HFFc6 (cell line): ENCODE results near the gene USB1. TPM values are rescaled to one million over a fixed set of nuclear protein-coding genes. Genes with fewer than 3 reads are reported as not detected.

Source experiments
- DNase-seq: peaks from one replicate; pipeline ENCODE4 v3.0.0-alpha.2; 2018
- H3K27ac Mint-ChIP-seq: 2 replicates; pipeline ENCODE4 v1.8.0; 2020; ENCODE audit warnings: mild to moderate bottlenecking, mixed read lengths
- H3K27me3 Mint-ChIP-seq: 2 replicates; pipeline ENCODE4 v1.8.0; 2021; ENCODE audit warnings: mild to moderate bottlenecking, moderate library complexity, mixed read lengths; ENCODE audit not compliant: insufficient read depth
- H3K36me3 Mint-ChIP-seq: 2 replicates; pipeline ENCODE4 v1.8.0; 2021; ENCODE audit warnings: low read depth, mixed read lengths
- H3K4me1 Mint-ChIP-seq: 2 replicates; pipeline ENCODE4 v1.8.0; 2020; ENCODE audit warnings: low read depth, mixed read lengths
- H3K4me3 Mint-ChIP-seq: 2 replicates; pipeline ENCODE4 v1.8.0; 2020; ENCODE audit warnings: mild to moderate bottlenecking, moderate library complexity, mixed read lengths
- H3K9me3 Mint-ChIP-seq: 2 replicates; pipeline ENCODE4 v1.8.0; 2020; ENCODE audit warnings: mild to moderate bottlenecking, mixed read lengths
- CTCF ChIP-seq: fragments of 200-600 bp; sonication (generic); IDR thresholded peaks from 2 replicates; pipeline ENCODE4 v1.5.0; 2021; ENCODE audit warnings: antibody characterized with exemption, mild to moderate bottlenecking
- total RNA-seq, 6 experiments: library from RNA; stranded (reverse); fragmentation: NEBNext Ultra II Directional; extraction: Animal tissue kit (Norgen Biotek cat#: 25700); gene quantifications; 2 replicates in 1 of 6; 3 replicates in 5 of 6; pipeline ENCODE4 v1.2.3, GENCODE V29; 2021

USB1 gene
- total RNA-seq, 6 experiments from 2014 or later, result 62.9 to 88.3 (median 76.3) TPM

- no peak overlapping the region for H3K4me3 Mint-ChIP-seq
- no peak overlapping the region for H3K27ac Mint-ChIP-seq
- no peaks in the 10 kb centered on the region for H3K36me3 Mint-ChIP-seq
- no peaks in the 10 kb centered on the region for H3K9me3 Mint-ChIP-seq
- no peak for TF ChIP-seq CTCF
- no peak for DNase-seq
- H3K4me1 Mint-ChIP-seq, result no peaks in the 10 kb centered on the region
- peaks cover 30% of the 10 kb centered on the region for H3K27me3 Mint-ChIP-seq
Measured at GRCh38 chr16:57956924-57957672, 44.1 kb upstream of the USB1 start.

GRCh38 chr16:57957673-57958392 is 43.4 kb upstream of the USB1 start:
- H3K4me3 Mint-ChIP-seq, result no peak overlapping the region
- peaks cover 38% of the 10 kb centered on the region for H3K27me3 Mint-ChIP-seq
- no peaks in the 10 kb centered on the region for H3K4me1 Mint-ChIP-seq
- no peaks in the 10 kb centered on the region for H3K9me3 Mint-ChIP-seq
- DNase-seq, result no peak
- no peak overlapping the region for H3K27ac Mint-ChIP-seq
- TF ChIP-seq CTCF, result no peak; the same call in 1 of the 2 replicates
- no peaks in the 10 kb centered on the region for H3K36me3 Mint-ChIP-seq

GRCh38 chr16:57958544-57958943 is 42.7 kb upstream of the USB1 start:
- no peaks in the 10 kb centered on the region for H3K36me3 Mint-ChIP-seq
- H3K4me1 Mint-ChIP-seq, result no peaks in the 10 kb centered on the region
- H3K4me3 Mint-ChIP-seq, result no peak overlapping the region
- no peaks in the 10 kb centered on the region for H3K9me3 Mint-ChIP-seq
- no peak overlapping the region for H3K27ac Mint-ChIP-seq
- peaks cover 43% of the 10 kb centered on the region for H3K27me3 Mint-ChIP-seq
- DNase-seq, result no peak
- TF ChIP-seq CTCF, result no peak

GRCh38 chr16:57959121-57959520 is 42.1 kb upstream of the USB1 start:
- Mint-ChIP-seq H3K4me1 (no peaks in the 10 kb centered on the region), H3K36me3 (no peaks in the 10 kb centered on the region), H3K4me3 (no peak overlapping the region), H3K27me3 (peaks cover 42% of the 10 kb centered on the region), H3K27ac (no peak overlapping the region), H3K9me3 (no peaks in the 10 kb centered on the region)
- no peak for DNase-seq
- TF ChIP-seq CTCF, result no peak

GRCh38 chr16:57959804-57960203 is 41.4 kb upstream of the USB1 start:
- Mint-ChIP-seq H3K27me3 (peaks cover 38% of the 10 kb centered on the region), H3K4me3 (no peak overlapping the region), H3K9me3 (no peaks in the 10 kb centered on the region), H3K4me1 (no peaks in the 10 kb centered on the region), H3K36me3 (no peaks in the 10 kb centered on the region), H3K27ac (no peak overlapping the region)
- no peak for TF ChIP-seq CTCF
- no peak for DNase-seq
